Spleen (tissue), 11 donors: ENCODE data around the gene AKR7A3. TPM values are rescaled to one million over a fixed set of nuclear protein-coding genes. Genes with fewer than 3 reads are reported as not detected.
"Not testable (repeated sequence)": the region's sequence is repeated elsewhere in the genome, so short reads cannot be mapped to it uniquely, and the experiment has no call there.

Experiments used
- DNase-seq: peaks from one replicate; pipeline ENCODE4 v3.0.0-alpha.2; 2020
- H3K27ac ChIP-seq, 8 donors: fragments of 200-600 bp; sonication (generic) in 7 of 8; 1 replicate in 4 of 8; 2 replicates in 4 of 8; pipeline versions ENCODE4 v1.5.0 to v1.8.0; 2016 to 2021; ENCODE audit warnings: inconsistent platforms in 4 of 8, mild to moderate bottlenecking in 4 of 8, moderate library complexity in 1 of 8
- H3K27me3 ChIP-seq, 7 donors: fragments of 200-600 bp; sonication (generic) in 6 of 7; replicated peaks in 1 of 7; 1 replicate in 4 of 7; 2 replicates in 3 of 7; pipeline versions ENCODE4 v1.5.0 to v1.8.0; 2016 to 2021; ENCODE audit warnings: inconsistent platforms in 3 of 7, mild to moderate bottlenecking in 1 of 7
- H3K36me3 ChIP-seq, 6 donors: fragments of 200-600 bp; sonication (generic) in 5 of 6; 1 replicate in 4 of 6; 2 replicates in 2 of 6; pipeline versions ENCODE4 v1.5.0 to v1.8.0; 2016 to 2021; ENCODE audit warnings: inconsistent platforms in 2 of 6
- H3K4me1 ChIP-seq, 6 donors: fragments of 200-600 bp; sonication (generic) in 5 of 6; 1 replicate in 3 of 6; 2 replicates in 3 of 6; pipeline versions ENCODE4 v1.5.0 to v1.8.0; 2016 to 2021; ENCODE audit warnings: inconsistent platforms in 3 of 6
- H3K4me3 ChIP-seq, 8 donors: fragments of 200-600 bp; sonication (generic) in 7 of 8; 1 replicate in 4 of 8; 2 replicates in 4 of 8; pipeline versions ENCODE4 v1.5.0 to v1.8.0; 2016 to 2021; ENCODE audit warnings: inconsistent platforms in 4 of 8, mild to moderate bottlenecking in 4 of 8, moderate library complexity in 2 of 8
- H3K9me3 ChIP-seq, 8 donors: fragments of 200-600 bp; sonication (generic) in 7 of 8; 1 replicate in 4 of 8; 2 replicates in 4 of 8; pipeline versions ENCODE4 v1.5.0 to v1.8.0; 2016 to 2021; ENCODE audit warnings: inconsistent platforms in 4 of 8
- CTCF ChIP-seq, 11 experiments: fragments of 200-600 bp in 7 of 11; fragments of 450-650 bp in 4 of 11; sonication (generic) in 4 of 11; IDR thresholded peaks in 8 of 11; conservative IDR thresholded peaks in 3 of 11; 1 replicate in 7 of 11; 2 replicates in 4 of 11; pipeline versions ENCODE4 v1.4.0 to v1.8.0; 2016 to 2021; ENCODE audit warnings: antibody characterized with exemption in 11 of 11, inconsistent platforms in 4 of 11, mild to moderate bottlenecking in 1 of 11
- POLR2A ChIP-seq, 3 donors: fragments of 450-650 bp; IDR thresholded peaks; one replicate each; pipeline ENCODE4 v1.5.1; 2017; ENCODE audit warnings: antibody characterized with exemption in 3 of 3, mild to moderate bottlenecking in 1 of 3
- POLR2AphosphoS5 ChIP-seq, 3 donors: sonication (generic); formaldehyde crosslinking; IDR thresholded peaks; one replicate each; pipeline ENCODE4 v1.5.1; 2017; ENCODE audit warnings: antibody characterized with exemption in 3 of 3
- WGBS, 5 donors: extraction: QIAGEN DNeasy Blood & Tissue Kit in 3 of 5; methylation state at CpG; one replicate each; pipeline versions ENCODE4 v1.1.5 to v1.1.7; 2013 to 2018; 5-methylcytosine and 5-hydroxymethylcytosine counted together
- intact Hi-C: fragments of 100-400 bp; cut with DNase I; formaldehyde crosslinking; loops from one replicate; pipeline ENCODE4 v1.15.0; 2023; ENCODE audit warnings: low total_unique reads
- polyA plus RNA-seq, 3 donors: library from polyadenylated mRNA; stranded (reverse); fragments of 200-250 nt; gene quantifications; one replicate each; pipeline ENCODE4 v1.2.1, GENCODE V29; 2013
- total RNA-seq, 7 donors: library from RNA; depleted of rRNA in 3 of 7; stranded (reverse); fragments of >200 nt in 3 of 7; fragmentation: NEBNext Ultra II Directional in 4 of 7; extraction: Animal tissue kit (Norgen Biotek cat#: 25700) in 4 of 7; gene quantifications; one replicate each; pipeline versions ENCODE4 v1.1.0 to v1.2.1, GENCODE V29; 2016 to 2021
- donor health status: healthy with polysubstance abuse.
- donor health status: DM: no; HTN: no; CAD: no; lungs with moderate emphysema.
- donor health status: DM: no; HTN: no; CAD: no.
- donor health status: Bipolar disorder and iron deficiency.
- donor health status: healthy.
- donor health status: DM: no; HTN: no; CAD: no.
- donor health status: DM: yes; HTN: yes; CAD: no.

Gene AKR7A3
- total and polyA plus RNA-seq, 10 donors: 0.55 to 2.2 (median 1.2) TPM

DNA sequence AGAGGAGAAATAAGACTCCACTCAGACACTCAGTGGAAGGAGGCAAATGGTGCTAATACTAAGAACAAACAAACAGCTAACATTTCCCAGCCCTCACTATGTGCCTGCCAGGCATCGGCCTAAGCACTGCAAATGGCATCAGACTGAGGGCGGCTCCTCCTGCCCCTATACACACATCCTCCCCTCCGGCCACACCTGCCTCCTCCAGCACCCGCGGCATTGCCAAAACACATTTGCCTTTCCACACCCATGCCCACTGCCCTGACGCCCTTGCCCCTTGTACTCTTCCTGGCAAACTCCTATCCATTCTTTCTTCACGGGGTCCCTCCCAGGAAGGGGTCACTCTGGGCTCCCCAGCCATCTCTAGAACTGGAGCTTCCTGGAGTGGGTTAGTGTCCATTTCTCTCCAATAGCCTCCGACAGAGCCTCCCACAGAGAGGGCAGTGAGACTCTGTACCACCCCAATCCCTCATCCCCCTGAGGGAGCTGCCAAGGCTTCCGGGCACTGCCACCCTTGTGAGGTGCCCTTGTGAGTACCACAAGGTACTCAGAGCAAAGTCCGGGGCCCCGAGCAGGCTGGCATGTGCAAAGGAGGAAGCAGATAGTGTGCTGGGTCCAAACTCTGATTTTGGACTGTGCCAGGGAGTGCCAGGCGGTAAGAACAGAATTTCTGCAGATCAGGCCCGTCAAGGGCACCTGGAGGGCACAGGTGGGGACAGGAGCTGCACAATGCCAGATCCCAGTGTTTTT lies 959 bp downstream of the AKR7A3 start:
- 93 to 96% (median 95%) methylated on average over 13 of the region's 13 CpGs for WGBS, 5 donors
- TF ChIP-seq CTCF (IDR thresholded peaks at IDR 0.05 in 8 of 11, conservative IDR thresholded peaks at IDR 0.05 in 3 of 11) (no peak), POLR2AphosphoS5 (IDR thresholded peaks at IDR 0.05) (no peak), POLR2A (IDR thresholded peaks at IDR 0.05) (no peak)
- no peak for DNase-seq
- H3K27me3 ChIP-seq: peaks cover 0 to 16% (median 0%) of the 10 kb centered on the region in 7 donors
- no peak overlapping the region for H3K4me3 ChIP-seq
- H3K27ac ChIP-seq: no peak overlapping the region
- peaks cover 0 to 15% (median 4%) of the 10 kb centered on the region in 6 donors for H3K4me1 ChIP-seq
- intact Hi-C loops: no loop called here
- H3K9me3 ChIP-seq: peaks cover 0 to 6% (median under 1%) of the 10 kb centered on the region in 8 donors
- peaks cover 0 to 17% (median 0%) of the 10 kb centered on the region in 6 donors for H3K36me3 ChIP-seq

GRCh38 chr1:19285807-19286206 lies 2.8 kb downstream of the AKR7A3 start:
- intact Hi-C loops, H3K4me3 ChIP-seq, H3K9me3 ChIP-seq, DNase-seq, H3K27ac ChIP-seq: not testable (repeated sequence)
- H3K36me3 ChIP-seq: peaks cover 0 to 13% (median 0%) of the 10 kb centered on the region in 6 donors
- peaks cover 0 to 15% (median 4%) of the 10 kb centered on the region in 6 donors for H3K4me1 ChIP-seq
- H3K27me3 ChIP-seq: peaks cover 0 to 16% (median 0%) of the 10 kb centered on the region in 7 donors
- WGBS, 5 donors: 77 to 88% (median 82%) methylated on average over 3 of the region's 3 CpGs; no CpG with 5 or more reads in 2 of the 5 donors

DNA sequence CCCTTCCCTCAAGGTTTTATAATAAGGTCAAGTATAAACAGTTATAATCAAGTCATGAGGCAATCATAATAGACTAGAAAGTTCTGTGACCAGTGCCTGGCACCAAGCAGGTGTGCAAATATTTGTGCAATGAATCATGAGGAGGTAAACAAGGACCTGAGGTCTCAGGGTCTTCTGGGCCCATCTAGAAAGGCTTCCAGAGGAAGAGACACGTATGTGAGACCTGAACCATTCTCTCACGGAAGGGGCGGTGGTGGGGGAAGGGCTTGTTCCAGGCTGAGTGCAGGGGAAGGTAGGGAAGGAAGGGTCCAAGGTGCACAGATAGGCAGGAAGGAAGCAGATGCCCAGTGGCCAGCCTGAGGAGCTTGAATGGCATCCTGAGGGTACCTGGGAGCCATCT lies 3.2 kb downstream of the AKR7A3 start:
- intact Hi-C loops, H3K4me3 ChIP-seq, DNase-seq, H3K27ac ChIP-seq, H3K9me3 ChIP-seq: not testable (repeated sequence)
- peaks cover 0 to 15% (median 4%) of the 10 kb centered on the region in 6 donors for H3K4me1 ChIP-seq
- peaks cover 0 to 13% (median 0%) of the 10 kb centered on the region in 6 donors for H3K36me3 ChIP-seq
- H3K27me3 ChIP-seq: peaks cover 0 to 16% (median 0%) of the 10 kb centered on the region in 7 donors
- WGBS, 5 donors: 84 to 100% (median 93%) methylated on average over 3 of the region's 3 CpGs

DNA sequence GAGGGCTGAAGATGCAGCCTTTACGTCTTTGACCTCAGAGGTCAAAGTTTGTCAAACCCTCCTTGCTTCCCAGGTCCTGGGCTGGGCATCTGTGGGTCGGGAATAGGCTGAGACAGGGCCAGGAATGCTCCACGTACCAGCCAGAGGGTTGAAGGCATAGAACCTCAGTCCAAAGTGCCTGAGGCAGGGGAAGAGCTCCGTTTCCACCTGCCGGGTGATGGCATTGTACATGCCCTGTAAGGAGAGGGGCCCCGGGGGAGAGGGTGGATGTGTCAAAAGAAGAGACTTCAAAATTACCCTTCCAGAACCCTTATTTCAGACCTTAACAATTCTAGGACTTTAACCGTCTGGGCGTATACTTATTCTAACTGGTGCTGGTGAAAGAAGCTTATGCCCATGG lies 3.7 kb downstream of the AKR7A3 start:
- TF ChIP-seq POLR2A (IDR thresholded peaks at IDR 0.05) (no peak), CTCF (IDR thresholded peaks at IDR 0.05 in 8 of 11, conservative IDR thresholded peaks at IDR 0.05 in 3 of 11) (no peak), POLR2AphosphoS5 (IDR thresholded peaks at IDR 0.05) (no peak)
- WGBS, 5 donors: 82 to 92% (median 88%) methylated on average over 8 of the region's 8 CpGs

DNA sequence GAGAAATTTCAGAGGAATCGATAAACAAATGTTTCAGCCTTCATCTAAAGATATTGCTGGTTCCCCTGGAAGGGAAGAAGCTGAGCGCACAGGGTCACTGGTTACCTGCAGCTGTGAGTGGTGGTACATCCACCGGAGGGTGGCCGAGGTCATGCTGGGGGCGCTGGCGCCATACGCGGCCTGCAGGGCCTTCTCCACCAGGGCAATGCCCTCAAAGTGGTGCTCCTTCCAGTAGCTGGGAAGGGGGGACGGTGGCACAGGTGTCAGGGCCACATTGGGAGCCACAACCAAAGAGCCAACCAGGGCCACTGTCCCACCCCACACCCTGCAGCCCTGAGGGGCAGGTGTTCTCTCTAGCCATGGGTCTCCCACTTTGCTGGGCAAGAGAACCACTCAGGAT lies 4.7 kb downstream of the AKR7A3 start:
- Histone ChIP-seq H3K27me3 (peaks cover 0 to 12% (median 0%) of the 10 kb centered on the region in 7 donors), H3K4me3 (no peak overlapping the region), H3K27ac (no peak overlapping the region), H3K9me3 (peaks cover 0 to 4% (median 0%) of the 10 kb centered on the region in 8 donors), H3K36me3 (peaks cover 0 to 13% (median 0%) of the 10 kb centered on the region in 6 donors), H3K4me1 (peaks cover 0 to 9% (median 3%) of the 10 kb centered on the region in 6 donors)
- no peak for TF ChIP-seq POLR2AphosphoS5 (IDR thresholded peaks at IDR 0.05)
- TF ChIP-seq POLR2A (IDR thresholded peaks at IDR 0.05): no peak
- TF ChIP-seq CTCF (IDR thresholded peaks at IDR 0.05 in 8 of 11, conservative IDR thresholded peaks at IDR 0.05 in 3 of 11): no peak
- DNase-seq: no peak
- intact Hi-C loops: no loop called here
- 91 to 98% (median 95%) methylated on average over 9 of the region's 9 CpGs for WGBS, 5 donors

More for the DNA sequence above, 3.7 kb downstream of the AKR7A3 start:
- no peak overlapping the region for H3K27ac ChIP-seq
- no peaks in the 10 kb centered on the region for H3K9me3 ChIP-seq
- H3K4me1 ChIP-seq: peaks cover 0 to 15% (median 4%) of the 10 kb centered on the region in 6 donors
- intact Hi-C loops: no loop called here
- H3K36me3 ChIP-seq: peaks cover 0 to 13% (median 0%) of the 10 kb centered on the region in 6 donors
- DNase-seq: no peak
- H3K4me3 ChIP-seq: no peak overlapping the region
- peaks cover 0 to 16% (median 0%) of the 10 kb centered on the region in 7 donors for H3K27me3 ChIP-seq
